ENCODE results near the gene LARGE1. TPM values are rescaled to one million over a fixed set of nuclear protein-coding genes. Genes with fewer than 3 reads are reported as not detected.

The LARGE1 gene
- total and polyA plus RNA-seq, 4 donors: 25.6 to 45.6 (median 37.6) TPM

GRCh38 chr22:33879796-33880195 is 40.5 kb downstream of the LARGE1 start:
- no peak overlapping the region for H3K27ac ChIP-seq (ENCODE audit: low read depth, low read length)
- peak in 1 of 6 donors; percentile 25 for DNase-seq (ENCODE audit: low read depth in 4 of 6, low spot score in 6 of 6)
- H3K4me3 ChIP-seq (ENCODE audit: low read depth, low read length): no peak overlapping the region
- H3K27me3 ChIP-seq (ENCODE audit: control insufficient read depth, insufficient read depth, low read length): no peaks in the 10 kb centered on the region
- no peaks in the 10 kb centered on the region for H3K9me3 ChIP-seq (ENCODE audit: control insufficient read depth, insufficient read depth, low read length)
- H3K4me1 ChIP-seq (ENCODE audit: control insufficient read depth, insufficient read depth, low read length): peaks cover 14% of the 10 kb centered on the region
- no peaks in the 10 kb centered on the region for H3K36me3 ChIP-seq (ENCODE audit: control insufficient read depth, insufficient read depth, low read length)
- 65% methylated on average over 2 of the region's 4 CpGs for WGBS (ENCODE audit: insufficient coverage)

DNA sequence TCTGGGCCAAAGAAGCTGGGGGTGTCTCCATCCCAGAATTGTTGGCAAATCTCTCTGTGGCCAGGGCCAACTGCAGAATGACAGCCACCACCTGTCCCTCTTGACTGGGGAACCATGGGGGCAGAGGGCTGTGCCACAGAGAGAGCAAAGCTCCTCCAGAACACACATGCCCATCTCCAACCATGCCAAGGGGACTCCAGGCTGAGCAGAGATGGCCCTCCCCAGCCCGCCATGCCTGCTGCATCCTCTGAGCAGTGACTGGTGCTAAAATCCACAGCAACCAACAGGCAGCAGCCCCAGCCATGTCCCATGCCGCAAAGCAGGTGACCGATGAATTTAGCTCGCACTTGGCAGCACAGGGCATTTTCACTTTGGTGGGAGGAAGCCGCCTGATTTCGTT is 45.0 kb downstream of the LARGE1 start:
- no peaks in the 10 kb centered on the region for H3K27me3 ChIP-seq (ENCODE audit: control insufficient read depth, insufficient read depth, low read length)
- peaks cover 20% of the 10 kb centered on the region for H3K4me1 ChIP-seq (ENCODE audit: control insufficient read depth, insufficient read depth, low read length)
- no peaks in the 10 kb centered on the region for H3K36me3 ChIP-seq (ENCODE audit: control insufficient read depth, insufficient read depth, low read length)
- no peaks in the 10 kb centered on the region for H3K9me3 ChIP-seq (ENCODE audit: control insufficient read depth, insufficient read depth, low read length)
- WGBS (ENCODE audit: insufficient coverage): 74% methylated on average over 6 of the region's 6 CpGs
- no peak overlapping the region for H3K4me3 ChIP-seq (ENCODE audit: low read depth, low read length)
- peak in 1 of 6 donors; percentile 49 for DNase-seq (ENCODE audit: low read depth in 4 of 6, low spot score in 6 of 6)
- no peak overlapping the region for H3K27ac ChIP-seq (ENCODE audit: low read depth, low read length)

- WGBS (ENCODE audit: insufficient coverage): no CpG with 5 or more reads among the region's 7 CpGs
- DNase-seq (ENCODE audit: low read depth in 4 of 6, low spot score in 6 of 6): no peak
- Histone ChIP-seq H3K4me1 (ENCODE audit: control insufficient read depth, insufficient read depth, low read length) (peaks cover 20% of the 10 kb centered on the region), H3K27me3 (ENCODE audit: control insufficient read depth, insufficient read depth, low read length) (no peaks in the 10 kb centered on the region), H3K9me3 (ENCODE audit: control insufficient read depth, insufficient read depth, low read length) (no peaks in the 10 kb centered on the region), H3K27ac (ENCODE audit: low read depth, low read length) (no peak overlapping the region), H3K4me3 (ENCODE audit: low read depth, low read length) (no peak overlapping the region), H3K36me3 (ENCODE audit: control insufficient read depth, insufficient read depth, low read length) (no peaks in the 10 kb centered on the region)
Observed at GRCh38 chr22:33874206-33874605, 46.1 kb downstream of the LARGE1 start.

- H3K36me3 ChIP-seq (ENCODE audit: control insufficient read depth, insufficient read depth, low read length): no peaks in the 10 kb centered on the region
Observed at GRCh38 chr22:33873666-33874065, 46.6 kb downstream of the LARGE1 start.

GRCh38 chr22:33873186-33873585 is 47.1 kb downstream of the LARGE1 start:
- Histone ChIP-seq H3K4me3 (ENCODE audit: low read depth, low read length) (no peak overlapping the region), H3K4me1 (ENCODE audit: control insufficient read depth, insufficient read depth, low read length) (peaks cover 20% of the 10 kb centered on the region), H3K27me3 (ENCODE audit: control insufficient read depth, insufficient read depth, low read length) (no peaks in the 10 kb centered on the region), H3K27ac (ENCODE audit: low read depth, low read length) (no peak overlapping the region), H3K9me3 (ENCODE audit: control insufficient read depth, insufficient read depth, low read length) (no peaks in the 10 kb centered on the region), H3K36me3 (ENCODE audit: control insufficient read depth, insufficient read depth, low read length) (no peaks in the 10 kb centered on the region)
- no peak for DNase-seq (ENCODE audit: low read depth in 4 of 6, low spot score in 6 of 6)
- WGBS (ENCODE audit: insufficient coverage): 31% methylated on average over 11 of the region's 14 CpGs

More at GRCh38 chr22:33873666-33874065, 46.6 kb downstream of the LARGE1 start:
- Histone ChIP-seq H3K4me1 (ENCODE audit: control insufficient read depth, insufficient read depth, low read length) (peaks cover 20% of the 10 kb centered on the region), H3K27me3 (ENCODE audit: control insufficient read depth, insufficient read depth, low read length) (no peaks in the 10 kb centered on the region), H3K27ac (ENCODE audit: low read depth, low read length) (no peak overlapping the region), H3K9me3 (ENCODE audit: control insufficient read depth, insufficient read depth, low read length) (no peaks in the 10 kb centered on the region), H3K4me3 (ENCODE audit: low read depth, low read length) (no peak overlapping the region)
- 60% methylated on average over 2 of the region's 2 CpGs for WGBS (ENCODE audit: insufficient coverage)
- DNase-seq (ENCODE audit: low read depth in 4 of 6, low spot score in 6 of 6): no peak

DNA sequence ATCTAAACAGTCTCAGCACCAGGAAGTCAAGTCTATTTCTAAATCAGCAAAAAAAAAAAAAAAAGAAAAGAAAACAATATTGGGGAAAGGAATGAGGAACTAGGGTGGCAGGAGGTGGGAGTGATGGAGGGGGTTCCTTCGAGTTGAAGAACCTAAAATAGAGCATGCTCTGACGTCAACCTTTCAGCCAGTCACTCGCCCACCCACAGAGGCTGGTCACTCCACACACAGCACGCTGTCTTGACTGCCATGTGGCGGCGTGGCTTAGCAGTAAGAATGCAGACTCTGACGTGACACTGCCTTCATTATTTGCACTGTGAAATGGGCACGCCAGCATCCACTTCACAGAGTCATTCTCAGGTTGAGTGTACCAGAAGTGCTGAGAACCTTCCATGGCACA is 48.3 kb downstream of the LARGE1 start:
- WGBS (ENCODE audit: insufficient coverage): 95% methylated on average over 8 of the region's 8 CpGs

GRCh38 chr22:33869946-33870345 is 50.3 kb downstream of the LARGE1 start:
- WGBS (ENCODE audit: insufficient coverage): 57% methylated on average over 1 of the region's 2 CpGs
- DNase-seq (ENCODE audit: low read depth in 4 of 6, low spot score in 6 of 6): no peak
- H3K27me3 ChIP-seq (ENCODE audit: control insufficient read depth, insufficient read depth, low read length): no peaks in the 10 kb centered on the region
- H3K27ac ChIP-seq (ENCODE audit: low read depth, low read length): no peak overlapping the region
- H3K9me3 ChIP-seq (ENCODE audit: control insufficient read depth, insufficient read depth, low read length): no peaks in the 10 kb centered on the region
- H3K4me3 ChIP-seq (ENCODE audit: low read depth, low read length): no peak overlapping the region
- H3K36me3 ChIP-seq (ENCODE audit: control insufficient read depth, insufficient read depth, low read length): no peaks in the 10 kb centered on the region
- H3K4me1 ChIP-seq (ENCODE audit: control insufficient read depth, insufficient read depth, low read length): peaks cover 15% of the 10 kb centered on the region

More for the DNA sequence above, 48.3 kb downstream of the LARGE1 start:
- H3K27me3 ChIP-seq (ENCODE audit: control insufficient read depth, insufficient read depth, low read length): no peaks in the 10 kb centered on the region
- H3K27ac ChIP-seq (ENCODE audit: low read depth, low read length): no peak overlapping the region
- H3K4me1 ChIP-seq (ENCODE audit: control insufficient read depth, insufficient read depth, low read length): peaks cover 23% of the 10 kb centered on the region
- H3K9me3 ChIP-seq (ENCODE audit: control insufficient read depth, insufficient read depth, low read length): no peaks in the 10 kb centered on the region
- H3K4me3 ChIP-seq (ENCODE audit: low read depth, low read length): no peak overlapping the region
- DNase-seq (ENCODE audit: low read depth in 4 of 6, low spot score in 6 of 6): no peak
- H3K36me3 ChIP-seq (ENCODE audit: control insufficient read depth, insufficient read depth, low read length): no peaks in the 10 kb centered on the region

GRCh38 chr22:33867971-33868370 is 52.3 kb downstream of the LARGE1 start:
- DNase-seq (ENCODE audit: low read depth in 4 of 6, low spot score in 6 of 6): peak in 1 of 6 donors; percentile 41
- 99% methylated on average over 9 of the region's 9 CpGs for WGBS (ENCODE audit: insufficient coverage)
- Histone ChIP-seq H3K27ac (ENCODE audit: low read depth, low read length) (no peak overlapping the region), H3K4me1 (ENCODE audit: control insufficient read depth, insufficient read depth, low read length) (peaks cover 6% of the 10 kb centered on the region), H3K27me3 (ENCODE audit: control insufficient read depth, insufficient read depth, low read length) (no peaks in the 10 kb centered on the region), H3K36me3 (ENCODE audit: control insufficient read depth, insufficient read depth, low read length) (no peaks in the 10 kb centered on the region), H3K9me3 (ENCODE audit: control insufficient read depth, insufficient read depth, low read length) (no peaks in the 10 kb centered on the region), H3K4me3 (ENCODE audit: low read depth, low read length) (no peak overlapping the region)

DNA sequence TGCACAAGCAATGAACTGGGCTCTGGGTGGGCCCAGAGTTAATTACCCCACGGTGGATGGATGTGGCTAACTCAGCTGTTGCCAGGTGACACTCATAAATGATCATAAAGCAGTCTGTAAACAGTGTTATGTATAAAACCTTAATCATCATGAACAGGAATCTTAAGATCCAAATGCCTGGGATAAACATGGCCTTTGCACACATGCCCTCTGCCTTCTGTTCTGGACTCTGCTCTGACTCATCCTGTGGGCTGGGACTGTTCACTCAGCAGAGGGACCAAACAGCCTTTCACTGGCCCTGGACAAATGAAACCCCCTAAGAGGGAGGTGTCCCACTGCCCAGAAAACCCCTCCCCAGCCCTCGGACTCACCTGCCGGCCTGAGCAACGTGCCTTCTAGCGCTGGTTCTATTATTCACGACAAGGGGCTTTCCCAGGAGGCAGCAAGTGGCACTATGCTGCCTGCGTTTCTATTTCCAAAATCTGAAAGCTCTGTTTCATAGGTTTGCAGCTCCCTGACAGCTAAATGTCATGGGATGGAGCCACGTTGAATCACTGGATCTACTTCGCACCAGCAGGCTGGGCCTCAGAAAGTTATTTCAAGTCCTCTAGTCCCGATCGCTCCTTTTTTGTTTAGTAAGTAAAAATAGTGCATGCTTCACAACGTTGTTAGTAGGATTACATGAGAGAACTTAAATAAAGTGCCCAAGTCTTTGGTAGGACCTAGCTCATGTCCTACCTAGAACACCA is 53.0 kb downstream of the LARGE1 start:
- DNase-seq (ENCODE audit: low read depth in 4 of 6, low spot score in 6 of 6): no peak
- Histone ChIP-seq H3K27ac (ENCODE audit: low read depth, low read length) (no peak overlapping the region), H3K4me1 (ENCODE audit: control insufficient read depth, insufficient read depth, low read length) (peaks cover 6% of the 10 kb centered on the region), H3K36me3 (ENCODE audit: control insufficient read depth, insufficient read depth, low read length) (no peaks in the 10 kb centered on the region), H3K9me3 (ENCODE audit: control insufficient read depth, insufficient read depth, low read length) (no peaks in the 10 kb centered on the region), H3K27me3 (ENCODE audit: control insufficient read depth, insufficient read depth, low read length) (no peaks in the 10 kb centered on the region), H3K4me3 (ENCODE audit: low read depth, low read length) (no peak overlapping the region)
- WGBS (ENCODE audit: insufficient coverage): 71% methylated on average over 11 of the region's 12 CpGs

DNA sequence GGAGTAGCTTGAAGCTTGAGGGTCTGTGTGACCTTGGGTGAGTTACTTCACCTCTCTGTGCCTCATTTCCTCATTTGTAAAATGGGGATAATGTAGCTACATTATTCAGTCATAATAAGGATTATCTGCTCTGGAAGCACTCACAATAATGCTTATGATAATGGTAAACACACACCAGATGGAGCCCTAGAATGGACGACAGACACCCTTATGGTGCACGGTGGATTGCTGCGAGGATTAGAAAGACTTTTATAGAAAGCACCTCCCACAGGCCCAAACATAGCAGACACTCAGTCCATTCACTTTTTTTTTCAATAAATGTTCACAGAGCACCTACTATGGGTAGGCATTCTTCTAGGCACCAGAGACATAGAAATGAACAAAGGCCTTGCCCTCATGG is 53.8 kb downstream of the LARGE1 start:
- H3K27ac ChIP-seq (ENCODE audit: low read depth, low read length): no peak overlapping the region
- H3K4me3 ChIP-seq (ENCODE audit: low read depth, low read length): no peak overlapping the region
- H3K9me3 ChIP-seq (ENCODE audit: control insufficient read depth, insufficient read depth, low read length): no peaks in the 10 kb centered on the region
- H3K27me3 ChIP-seq (ENCODE audit: control insufficient read depth, insufficient read depth, low read length): no peaks in the 10 kb centered on the region
- peaks cover 6% of the 10 kb centered on the region for H3K4me1 ChIP-seq (ENCODE audit: control insufficient read depth, insufficient read depth, low read length)
- no peak for DNase-seq (ENCODE audit: low read depth in 4 of 6, low spot score in 6 of 6)
- no peaks in the 10 kb centered on the region for H3K36me3 ChIP-seq (ENCODE audit: control insufficient read depth, insufficient read depth, low read length)
- WGBS (ENCODE audit: insufficient coverage): 80% methylated on average over 1 of the region's 3 CpGs

Measured in spinal cord (tissue), 10 donors.